Neural progenitor cell (in vitro differentiated cells): ENCODE data around the gene SLBP.

Source experiments
- EZH2 ChIP-seq: fragments of 200-600 bp; sonication (generic); IDR thresholded peaks from 2 replicates; pipeline ENCODE4 v1.6.1; 2017; ENCODE audit warnings: antibody characterized with exemption, mild to moderate bottlenecking, moderate library complexity
- EZH2phosphoT487 ChIP-seq: fragments of 200-600 bp; sonication (generic); IDR thresholded peaks from 2 replicates; pipeline ENCODE4 v1.6.1; 2017; ENCODE audit warnings: antibody characterized with exemption
- TF ChIP-seq, protein P1 (sequence below): fragments of 200-600 bp; sonication (generic); IDR thresholded peaks from 2 replicates; pipeline ENCODE4 v1.5.1; 2017; ENCODE audit warnings: antibody characterized with exemption, mild to moderate bottlenecking

DNA sequence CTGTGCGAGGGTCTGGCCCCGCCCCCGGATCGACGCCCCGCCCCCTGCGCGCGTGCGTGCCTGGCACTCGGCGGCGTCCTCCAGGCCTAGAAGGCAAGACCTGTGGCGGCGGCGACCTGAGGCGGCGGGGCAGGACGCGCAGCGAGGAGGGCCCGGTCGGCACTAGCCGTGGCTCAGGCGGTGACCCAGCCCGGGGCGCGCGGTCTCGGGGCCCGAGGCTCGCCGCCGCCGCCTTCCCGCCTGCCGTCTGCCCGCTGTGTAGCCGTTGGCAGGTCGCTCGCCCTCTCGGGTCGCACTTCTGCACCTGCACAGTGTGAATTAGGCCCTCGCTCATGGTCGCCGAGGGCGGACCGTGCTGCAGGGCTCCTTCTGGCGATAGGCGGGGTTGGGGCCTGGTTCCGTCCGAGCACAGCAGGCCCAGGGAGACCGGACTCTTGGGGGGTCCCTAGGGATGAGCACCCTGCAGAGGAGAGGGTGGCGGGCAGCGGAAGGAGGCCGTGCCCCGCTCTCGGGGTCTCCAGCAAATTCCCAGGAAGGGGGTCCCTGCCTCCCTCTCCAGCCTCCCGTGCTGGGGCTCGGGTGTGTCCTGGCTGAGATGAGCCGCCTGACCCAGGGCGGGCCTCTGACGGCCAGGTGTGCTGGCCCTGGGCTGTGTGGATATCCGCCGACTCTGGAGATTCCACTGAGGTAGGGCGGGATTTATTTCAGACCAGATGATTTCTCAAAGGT lies 27.4 kb downstream of the SLBP start:
- TF ChIP-seq, protein P1, sequence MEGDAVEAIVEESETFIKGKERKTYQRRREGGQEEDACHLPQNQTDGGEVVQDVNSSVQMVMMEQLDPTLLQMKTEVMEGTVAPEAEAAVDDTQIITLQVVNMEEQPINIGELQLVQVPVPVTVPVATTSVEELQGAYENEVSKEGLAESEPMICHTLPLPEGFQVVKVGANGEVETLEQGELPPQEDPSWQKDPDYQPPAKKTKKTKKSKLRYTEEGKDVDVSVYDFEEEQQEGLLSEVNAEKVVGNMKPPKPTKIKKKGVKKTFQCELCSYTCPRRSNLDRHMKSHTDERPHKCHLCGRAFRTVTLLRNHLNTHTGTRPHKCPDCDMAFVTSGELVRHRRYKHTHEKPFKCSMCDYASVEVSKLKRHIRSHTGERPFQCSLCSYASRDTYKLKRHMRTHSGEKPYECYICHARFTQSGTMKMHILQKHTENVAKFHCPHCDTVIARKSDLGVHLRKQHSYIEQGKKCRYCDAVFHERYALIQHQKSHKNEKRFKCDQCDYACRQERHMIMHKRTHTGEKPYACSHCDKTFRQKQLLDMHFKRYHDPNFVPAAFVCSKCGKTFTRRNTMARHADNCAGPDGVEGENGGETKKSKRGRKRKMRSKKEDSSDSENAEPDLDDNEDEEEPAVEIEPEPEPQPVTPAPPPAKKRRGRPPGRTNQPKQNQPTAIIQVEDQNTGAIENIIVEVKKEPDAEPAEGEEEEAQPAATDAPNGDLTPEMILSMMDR = no peak
- TF ChIP-seq EZH2 (no peak), EZH2phosphoT487 (no peak)
